Left lobe of liver (tissue), 2 donors: ENCODE data around the gene CLECL1. TPM values are rescaled to one million over a fixed set of nuclear protein-coding genes. Genes with fewer than 3 reads are reported as not detected.
"Not testable (repeated sequence)": the region's sequence is repeated elsewhere in the genome, so short reads cannot be mapped to it uniquely, and the experiment has no call there.

Experiments used
- ATAC-seq: fragments of 200-7000 bp; cut with Tn5 transposase; one replicate; pipeline ENCODE4 v1.9.1; 2020; ENCODE audit warnings: mild to moderate bottlenecking, moderate library complexity
- DNase-seq: peaks from one replicate; pipeline ENCODE4 v3.0.0-alpha.2; 2020; ENCODE audit warnings: low spot score
- total RNA-seq: library from RNA; stranded (reverse); gene quantifications from one replicate; pipeline ENCODE4 v1.2.1, GENCODE V29; 2021
- donor health status: DM: no; HTN: no; CAD: no; lungs with moderate emphysema.
- donor health status: DM: no; HTN: yes; CAD: no.

Gene CLECL1
- total RNA-seq, 1 donor from 2014 or later = 0.38 TPM

DNA sequence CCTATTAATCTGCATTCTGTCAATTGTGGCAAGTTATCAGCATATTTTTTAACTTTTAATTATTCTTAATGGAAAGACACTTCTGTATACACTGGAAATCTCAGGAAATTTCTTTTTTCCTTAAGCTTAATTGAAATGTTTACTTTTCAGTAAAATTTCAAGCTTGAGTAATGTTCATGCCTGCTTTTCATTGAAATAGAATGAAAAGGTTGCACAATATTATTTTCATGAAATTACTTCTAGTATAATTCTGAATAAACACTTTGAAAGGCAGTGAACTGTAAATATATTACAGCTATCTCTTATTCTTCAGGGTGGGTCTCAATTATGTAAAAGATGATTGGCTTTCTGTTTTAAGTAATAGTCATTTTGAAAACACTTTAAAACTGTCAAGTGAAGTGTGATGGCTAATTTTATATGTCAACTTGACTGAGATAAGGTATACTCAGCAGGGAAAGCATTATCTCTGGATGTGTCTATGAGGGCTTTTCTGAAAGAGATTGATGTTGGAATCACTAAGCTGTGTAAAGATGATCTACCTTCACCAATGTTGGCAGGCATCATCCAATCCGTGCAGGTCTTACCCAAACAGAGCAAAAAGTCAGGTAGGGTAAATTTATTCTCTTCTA is 33.5 kb downstream of the CLECL1 start:
- no peak for ATAC-seq

DNA sequence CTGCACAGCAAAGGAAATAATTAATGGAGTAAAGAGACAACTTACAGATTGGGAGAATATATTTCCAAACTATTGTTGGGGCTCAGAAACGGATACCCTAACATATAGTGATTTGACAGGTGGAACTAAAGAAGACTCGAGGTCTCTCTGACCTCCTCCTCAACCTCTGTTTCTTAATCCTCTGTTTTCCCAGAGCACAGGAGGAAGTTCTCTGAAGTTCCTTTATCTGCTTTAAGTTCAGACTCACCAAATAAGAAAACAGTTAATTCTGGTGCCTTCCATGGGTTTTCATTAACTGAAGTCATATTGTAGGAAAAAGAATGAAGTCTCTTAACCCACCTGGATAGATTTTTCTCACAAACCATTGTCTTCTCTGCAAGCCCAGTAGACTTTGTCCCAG is 34.2 kb downstream of the CLECL1 start:
- no peak for ATAC-seq
- DNase-seq = no peak

More for the DNA sequence above, 33.5 kb downstream of the CLECL1 start:
- no peak for DNase-seq

DNA sequence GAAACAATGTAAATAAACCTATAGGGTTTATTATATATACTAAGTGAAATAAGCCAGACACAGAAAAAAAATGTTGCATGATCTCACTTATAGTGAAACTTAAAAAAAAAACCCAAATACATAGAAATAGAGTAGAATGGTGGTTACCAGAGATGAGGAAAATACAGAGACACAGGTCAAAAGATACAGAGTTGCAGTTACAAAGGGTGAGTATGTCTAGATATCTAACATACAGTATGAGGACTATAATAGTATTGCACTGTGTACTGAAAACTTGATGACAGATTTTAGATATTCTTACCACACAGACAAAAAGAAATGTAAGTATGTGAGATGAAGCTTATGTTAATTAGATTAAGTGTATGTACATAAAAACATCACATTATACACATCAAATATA is 35.3 kb downstream of the CLECL1 start:
- no peak for ATAC-seq

DNA sequence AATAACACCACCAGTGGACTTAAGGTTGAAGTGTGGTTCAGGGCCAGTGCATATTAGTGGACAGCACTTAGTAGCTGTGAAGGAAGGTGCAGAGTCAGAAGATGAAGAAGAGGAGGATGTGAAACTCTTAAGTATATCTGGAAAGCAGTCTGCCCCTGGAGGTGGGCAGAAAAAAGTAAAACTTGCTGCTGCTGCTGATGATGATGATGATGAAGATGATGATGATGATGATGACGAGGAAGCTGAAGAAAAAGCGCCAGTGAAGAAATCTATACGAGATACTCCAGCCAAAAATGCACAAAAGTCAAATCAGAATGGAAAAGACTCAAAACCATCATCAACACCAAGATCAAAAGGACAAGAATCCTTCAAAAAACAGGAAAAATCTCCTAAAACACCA is 37.2 kb downstream of the CLECL1 start:
- DNase-seq, ATAC-seq: not testable (repeated sequence)

More for the DNA sequence above, 35.3 kb downstream of the CLECL1 start:
- DNase-seq = no peak

DNA sequence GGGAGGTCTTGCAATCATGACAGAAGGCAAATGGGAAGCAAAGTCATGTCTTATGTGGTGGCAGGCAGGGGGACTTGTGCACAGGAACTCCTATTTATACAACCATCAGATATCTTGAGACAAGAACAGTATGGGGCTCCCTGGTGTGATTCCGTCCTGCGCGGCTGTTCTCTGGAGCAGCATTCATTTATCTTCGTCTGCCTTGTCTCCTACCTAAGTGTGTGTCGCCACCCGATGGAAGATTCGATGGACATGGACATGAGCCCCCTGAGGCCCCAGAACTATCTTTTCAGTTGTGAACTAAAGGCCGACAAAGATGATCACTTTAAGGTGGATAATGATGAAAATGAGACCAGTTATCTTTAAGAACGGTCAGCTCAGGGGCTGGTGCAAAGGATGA is 37.7 kb downstream of the CLECL1 start:
- DNase-seq, ATAC-seq: not testable (repeated sequence)

DNA sequence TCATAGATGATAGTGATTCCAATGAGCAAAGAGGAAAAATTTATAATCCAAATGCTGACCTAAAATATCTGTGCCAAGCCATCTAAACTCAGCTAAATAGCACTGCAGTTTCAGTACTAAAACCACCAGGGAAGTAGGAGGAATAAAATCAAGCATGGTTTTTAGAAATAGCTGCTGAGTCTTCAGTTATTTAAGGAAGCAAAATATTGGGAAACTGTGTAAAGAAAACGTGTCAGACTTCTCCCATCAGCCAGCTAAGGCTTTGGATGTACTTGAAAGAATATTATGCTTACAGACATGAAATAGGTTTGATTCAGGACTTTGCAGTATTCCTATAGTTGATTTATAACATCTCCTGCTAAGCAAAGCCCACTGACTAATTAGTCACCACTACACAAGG is 38.7 kb downstream of the CLECL1 start:
- no peak for DNase-seq
- no peak for ATAC-seq

DNA sequence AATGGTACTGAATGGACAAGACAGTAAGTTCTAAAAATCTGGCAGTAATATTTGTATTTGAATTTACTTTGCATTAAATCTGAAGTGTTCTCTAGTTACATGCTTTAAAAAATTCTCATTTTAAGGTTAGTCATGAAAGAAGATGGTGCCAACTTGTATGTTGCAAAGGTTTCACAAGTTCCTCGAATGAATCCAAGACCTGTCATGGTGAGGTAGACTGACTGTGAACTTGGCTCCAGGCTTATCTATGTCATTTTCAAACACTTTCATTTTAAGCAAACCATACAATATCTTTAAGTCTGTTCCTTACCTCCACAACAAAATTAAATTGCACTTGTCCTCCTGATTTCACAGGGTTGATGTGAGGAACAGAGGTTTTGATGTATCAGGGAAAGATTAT is 40.0 kb downstream of the CLECL1 start:
- ATAC-seq = no peak
- no peak for DNase-seq

DNA sequence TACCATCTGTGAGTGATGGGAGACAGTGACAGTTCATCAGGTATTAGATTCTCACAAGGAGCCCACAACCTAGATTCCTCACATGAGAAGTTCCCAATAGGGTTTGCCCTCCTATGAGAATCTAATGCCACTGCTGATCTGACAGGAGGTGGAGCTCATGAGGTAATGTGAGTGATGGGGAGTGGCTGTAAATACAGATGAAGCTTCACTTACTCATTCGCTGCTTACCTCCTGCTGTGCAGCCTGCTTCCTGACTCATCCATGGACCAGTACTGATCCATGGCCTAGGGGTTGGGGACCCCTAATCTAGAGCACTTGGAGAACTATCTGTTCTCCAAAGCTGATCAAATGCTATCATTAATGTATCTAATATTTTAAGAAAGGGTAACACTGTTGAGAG is 45.7 kb downstream of the CLECL1 start:
- ATAC-seq = no peak
- DNase-seq = no peak

DNA sequence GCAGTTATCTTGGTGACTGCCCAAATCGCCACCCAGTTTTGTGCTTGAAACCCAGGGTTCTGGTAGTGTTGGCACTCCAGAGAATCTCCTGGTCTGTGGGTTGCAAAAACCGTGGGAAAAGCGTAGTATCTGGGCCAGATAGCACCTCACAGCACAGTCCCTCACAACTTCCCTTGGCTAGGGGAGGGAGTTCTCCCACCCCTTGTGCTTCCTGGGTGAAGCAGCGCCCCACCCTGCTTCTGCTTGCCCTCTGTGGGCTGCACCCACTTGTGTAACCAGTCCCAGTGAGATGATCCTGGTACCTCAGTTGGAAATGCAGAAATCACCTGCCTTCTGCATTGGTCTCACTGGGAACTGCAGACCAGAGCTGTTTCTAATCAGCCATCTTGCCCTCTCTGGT is 47.0 kb downstream of the CLECL1 start:
- ATAC-seq = no peak
- no peak for DNase-seq

DNA sequence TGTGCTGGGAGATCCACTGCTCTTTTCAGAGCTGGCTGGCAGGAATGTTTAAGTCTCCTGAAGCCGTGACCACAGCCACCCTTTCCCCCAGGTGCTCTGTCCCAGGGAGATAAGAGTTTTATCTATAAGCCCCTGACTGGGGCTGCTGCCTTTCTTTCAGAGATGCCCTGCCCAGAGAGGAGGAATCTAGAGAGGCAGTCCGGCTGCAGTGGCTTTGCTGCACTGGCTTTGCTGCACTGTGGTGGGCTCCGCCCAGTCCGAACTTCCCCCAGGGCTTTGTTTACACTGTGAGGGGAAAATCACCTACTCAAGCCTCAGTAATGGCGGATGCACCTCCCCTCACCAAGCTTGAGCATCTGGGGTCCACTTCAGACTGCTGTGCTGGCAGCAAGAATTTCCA is 47.5 kb downstream of the CLECL1 start:
- DNase-seq, ATAC-seq: not testable (repeated sequence)

DNA sequence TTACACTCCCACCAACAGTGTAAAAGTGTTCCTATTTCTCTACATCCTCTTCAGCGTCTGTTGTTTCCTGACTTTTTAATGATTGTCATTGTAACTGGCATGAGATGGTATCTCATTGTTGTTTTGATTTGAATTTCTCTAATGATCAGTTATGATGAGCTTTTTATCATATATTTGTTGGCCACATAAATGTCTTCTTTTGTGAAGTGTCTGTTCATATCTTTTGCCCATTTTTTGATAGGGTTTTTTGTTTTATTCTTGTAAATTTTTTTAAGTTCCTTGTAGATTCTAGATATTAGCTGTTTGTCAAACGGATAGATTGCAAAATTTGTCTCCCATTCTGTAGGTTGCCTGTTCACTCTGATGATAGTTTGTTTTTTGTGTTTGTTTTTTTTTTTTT is 49.9 kb downstream of the CLECL1 start:
- not testable (repeated sequence) for DNase-seq

DNA sequence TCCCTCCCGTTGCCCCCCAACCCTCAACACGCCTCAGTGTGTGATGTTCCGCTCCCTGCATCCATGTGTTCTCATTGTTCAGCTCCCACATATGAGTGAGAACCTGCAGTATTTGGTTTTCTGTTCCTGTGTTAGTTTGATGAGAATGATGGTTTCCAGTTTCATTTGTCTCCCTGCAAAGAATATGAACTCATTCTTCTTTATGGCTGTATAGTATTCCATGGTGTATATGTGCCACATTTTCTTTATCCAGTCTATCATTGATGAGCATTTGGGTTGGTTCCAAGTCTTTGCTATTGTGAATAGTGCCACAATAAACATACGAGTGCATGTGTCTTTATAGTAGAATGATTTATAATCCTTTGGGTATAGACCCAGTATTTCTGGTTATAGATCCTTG is 50.4 kb downstream of the CLECL1 start:
- not testable (repeated sequence) for DNase-seq, ATAC-seq

More for the DNA sequence above, 49.9 kb downstream of the CLECL1 start:
- ATAC-seq = not testable (repeated sequence)

DNA sequence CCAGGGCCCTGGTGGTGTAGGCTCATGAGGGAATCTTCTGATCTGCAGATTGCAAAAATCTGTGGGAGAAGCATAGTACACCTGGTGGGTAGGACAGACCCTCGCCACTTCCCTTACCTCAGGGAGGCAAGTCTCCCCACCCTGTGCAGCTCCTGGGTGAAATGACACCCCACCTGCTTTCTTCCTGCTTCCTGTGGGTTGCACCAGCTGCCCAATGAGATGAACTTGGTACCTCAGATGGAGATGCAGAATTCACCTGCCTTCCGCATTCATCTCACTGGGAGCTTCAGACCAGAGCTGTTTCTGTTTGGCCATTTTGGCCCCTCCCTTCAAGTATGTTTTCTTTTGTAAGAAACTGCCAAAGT is 58.7 kb downstream of the CLECL1 start:
- no peak for DNase-seq

DNA sequence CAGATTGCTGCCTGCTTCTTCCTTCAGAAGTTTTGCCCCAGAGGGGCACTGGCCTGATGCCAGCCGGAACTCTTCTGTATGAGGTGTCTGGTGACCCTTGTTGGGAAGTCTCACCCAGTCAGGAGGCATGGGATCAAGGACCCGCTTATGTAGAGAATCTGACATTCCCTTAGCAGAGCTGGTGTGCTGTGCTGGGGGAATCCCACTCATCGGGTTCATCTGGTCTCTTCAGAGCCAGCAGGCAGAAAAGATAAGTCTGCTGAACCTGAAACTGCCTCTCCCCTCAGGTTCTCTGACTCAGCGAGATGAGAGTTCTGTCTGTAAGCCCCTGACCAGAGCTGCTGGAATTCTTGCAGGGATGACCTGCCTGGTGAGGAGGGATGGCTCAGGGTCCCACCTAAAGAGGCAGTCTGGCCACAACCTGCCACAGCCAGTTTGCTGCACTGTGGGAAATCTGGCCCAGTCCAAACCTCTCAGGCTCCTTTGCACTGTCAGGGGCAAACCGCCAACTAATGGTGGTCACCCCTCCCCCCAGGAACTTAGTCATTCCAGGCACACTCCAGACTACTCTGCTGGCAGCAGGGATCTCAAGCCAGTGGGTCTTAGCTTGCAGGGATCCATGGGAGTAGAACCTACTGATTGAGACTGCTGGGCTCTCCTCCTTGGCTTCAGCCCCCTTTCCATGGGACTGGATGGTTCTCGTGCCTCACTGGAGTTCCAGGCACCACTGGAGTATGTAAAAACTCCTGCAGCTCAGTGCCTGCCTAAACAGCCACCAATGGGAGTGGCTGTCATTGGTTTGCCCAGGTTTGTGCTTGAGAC is 59.3 kb downstream of the CLECL1 start:
- DNase-seq (no peak), ATAC-seq (peak; percentile 53)

More for the DNA sequence above, 58.7 kb downstream of the CLECL1 start:
- ATAC-seq = no peak

Other genes with a start within 250 kb of the CLECL1 start
- 0.15 TPM for gene KLRB1, start 125.2 kb downstream of the CLECL1 start, total RNA-seq
- gene CLEC2D, start 63.4 kb downstream of the CLECL1 start, total RNA-seq = 1.6 TPM
- 0.53 TPM for gene CD69, start 27.8 kb upstream of the CLECL1 start, total RNA-seq
- gene KLRF1, start 94.4 kb upstream of the CLECL1 start, total RNA-seq = not detected
- 1.4 TPM for gene CLEC2B, start 136.3 kb upstream of the CLECL1 start, total RNA-seq
- not detected for gene KLRF2, start 148.4 kb upstream of the CLECL1 start, total RNA-seq
- not detected for gene CLEC2A, start 199.3 kb upstream of the CLECL1 start, total RNA-seq
- 0.38 TPM for gene CLEC12A, start 238.3 kb upstream of the CLECL1 start, total RNA-seq